GM18519 (cell line): ENCODE measurements around the gene HTR6.

Experiments used
- ATAC-seq: cut with Tn5 transposase; IDR thresholded peaks from one replicate; pipeline ENCODE4 v1.9.1; 2021; ENCODE audit warnings: mild to moderate bottlenecking, moderate library complexity; ENCODE audit not compliant: unreplicated experiment, low FRiP score

The HTR6 gene

GRCh38 chr1:19684677-19685076 lies 20.0 kb downstream of the HTR6 start:
- ATAC-seq: no peak

GRCh38 chr1:19685994-19686393 lies 21.3 kb downstream of the HTR6 start:
- ATAC-seq: no peak

GRCh38 chr1:19687414-19687813 lies 22.7 kb downstream of the HTR6 start:
- ATAC-seq: no peak

GRCh38 chr1:19688041-19688842 lies 23.6 kb downstream of the HTR6 start:
- no peak for ATAC-seq

- ATAC-seq: no peak
Measured at GRCh38 chr1:19689085-19689757, 24.5 kb downstream of the HTR6 start.

- ATAC-seq: no peak
Measured at GRCh38 chr1:19689856-19690255, 25.2 kb downstream of the HTR6 start.

- no peak for ATAC-seq
Measured at GRCh38 chr1:19690342-19690741, 25.7 kb downstream of the HTR6 start.

- ATAC-seq: no peak
Measured at GRCh38 chr1:19694298-19694697, 29.6 kb downstream of the HTR6 start.

GRCh38 chr1:19695772-19696171 lies 31.1 kb downstream of the HTR6 start:
- ATAC-seq: no peak

- no peak for ATAC-seq
Measured at GRCh38 chr1:19696820-19697219, 32.1 kb downstream of the HTR6 start.

- no peak for ATAC-seq
Measured at GRCh38 chr1:19698181-19698580, 33.5 kb downstream of the HTR6 start.

GRCh38 chr1:19700079-19700777 lies 35.6 kb downstream of the HTR6 start:
- no peak for ATAC-seq

- no peak for ATAC-seq
Measured at GRCh38 chr1:19703280-19703679, 38.6 kb downstream of the HTR6 start.

- no peak for ATAC-seq
Measured at GRCh38 chr1:19704247-19705113, 39.8 kb downstream of the HTR6 start.

GRCh38 chr1:19705464-19705863 lies 40.8 kb downstream of the HTR6 start:
- no peak for ATAC-seq

- no peak for ATAC-seq
Measured at GRCh38 chr1:19706136-19706535, 41.5 kb downstream of the HTR6 start.

GRCh38 chr1:19708567-19709110 lies 44.0 kb downstream of the HTR6 start:
- ATAC-seq: no peak

GRCh38 chr1:19709260-19709793 lies 44.7 kb downstream of the HTR6 start:
- ATAC-seq: no peak

- no peak for ATAC-seq
Measured at GRCh38 chr1:19710825-19711611, 46.3 kb downstream of the HTR6 start.
